Measurements from ENCODE around the gene LRRC71.
"Not testable (repeated sequence)": the region's sequence is repeated elsewhere in the genome, so short reads cannot be mapped to it uniquely, and the experiment has no call there.

Gene LRRC71

GRCh38 chr1:156905651-156906050, 14.8 kb upstream of the LRRC71 start:
- DNase-seq (ENCODE audit: low read depth in 2 of 2) = no peak

DNA sequence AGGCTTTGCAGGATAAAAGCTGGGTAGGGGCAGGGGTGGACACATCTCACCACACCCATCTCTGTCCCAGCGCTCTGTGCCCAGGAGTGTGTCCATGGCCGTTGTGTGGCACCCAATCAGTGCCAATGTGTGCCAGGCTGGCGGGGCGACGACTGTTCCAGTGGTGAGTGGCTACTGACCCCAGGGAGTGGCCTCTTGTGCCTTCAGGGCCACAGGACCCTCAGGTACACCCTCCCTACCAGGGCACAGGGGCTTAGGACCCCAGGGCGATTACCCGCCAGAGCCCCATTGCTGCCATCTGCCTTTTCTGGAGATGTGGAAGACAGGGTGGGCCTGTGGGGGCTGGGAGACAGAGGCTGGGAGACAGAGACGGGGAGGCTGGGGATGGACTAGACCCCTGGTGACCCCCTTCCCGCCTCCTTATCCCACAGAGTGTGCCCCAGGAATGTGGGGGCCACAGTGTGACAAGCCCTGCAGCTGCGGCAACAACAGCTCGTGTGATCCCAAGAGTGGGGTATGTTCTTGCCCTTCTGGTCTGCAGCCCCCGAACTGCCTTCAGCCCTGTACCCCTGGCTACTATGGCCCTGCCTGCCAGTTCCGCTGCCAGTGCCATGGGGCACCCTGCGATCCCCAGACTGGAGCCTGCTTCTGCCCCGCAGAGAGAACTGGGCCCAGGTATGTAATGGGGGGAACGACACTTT, 14.1 kb upstream of the LRRC71 start:
- DNase-seq (ENCODE audit: low read depth in 2 of 2) = no peak

DNA sequence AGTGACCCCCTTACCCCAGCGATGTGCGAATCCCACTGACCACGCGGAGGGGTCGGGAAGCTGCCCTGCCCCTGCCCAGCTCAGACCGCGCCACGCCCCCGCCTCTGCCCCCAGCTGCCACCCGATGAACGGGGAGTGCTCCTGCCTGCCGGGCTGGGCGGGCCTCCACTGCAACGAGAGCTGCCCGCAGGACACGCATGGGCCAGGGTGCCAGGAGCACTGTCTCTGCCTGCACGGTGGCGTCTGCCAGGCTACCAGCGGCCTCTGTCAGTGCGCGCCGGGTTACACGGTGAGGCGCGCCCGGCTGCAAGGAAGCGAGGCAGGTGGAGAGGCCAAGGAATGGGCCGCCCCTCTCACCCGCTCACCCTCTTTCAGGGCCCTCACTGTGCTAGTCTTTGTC, 11.9 kb upstream of the LRRC71 start:
- no peak for DNase-seq (ENCODE audit: low read depth in 2 of 2)

- no peak for DNase-seq (ENCODE audit: low read depth in 2 of 2)
These were observed 11.5 kb upstream of the LRRC71 start for GRCh38 chr1:156908955-156909354.

GRCh38 chr1:156909671-156910070, 10.8 kb upstream of the LRRC71 start:
- DNase-seq (ENCODE audit: low read depth in 2 of 2) = no peak

GRCh38 chr1:156910309-156910782, 10.1 kb upstream of the LRRC71 start:
- DNase-seq (ENCODE audit: low read depth in 2 of 2) = peak; percentile 51 to 56

DNA sequence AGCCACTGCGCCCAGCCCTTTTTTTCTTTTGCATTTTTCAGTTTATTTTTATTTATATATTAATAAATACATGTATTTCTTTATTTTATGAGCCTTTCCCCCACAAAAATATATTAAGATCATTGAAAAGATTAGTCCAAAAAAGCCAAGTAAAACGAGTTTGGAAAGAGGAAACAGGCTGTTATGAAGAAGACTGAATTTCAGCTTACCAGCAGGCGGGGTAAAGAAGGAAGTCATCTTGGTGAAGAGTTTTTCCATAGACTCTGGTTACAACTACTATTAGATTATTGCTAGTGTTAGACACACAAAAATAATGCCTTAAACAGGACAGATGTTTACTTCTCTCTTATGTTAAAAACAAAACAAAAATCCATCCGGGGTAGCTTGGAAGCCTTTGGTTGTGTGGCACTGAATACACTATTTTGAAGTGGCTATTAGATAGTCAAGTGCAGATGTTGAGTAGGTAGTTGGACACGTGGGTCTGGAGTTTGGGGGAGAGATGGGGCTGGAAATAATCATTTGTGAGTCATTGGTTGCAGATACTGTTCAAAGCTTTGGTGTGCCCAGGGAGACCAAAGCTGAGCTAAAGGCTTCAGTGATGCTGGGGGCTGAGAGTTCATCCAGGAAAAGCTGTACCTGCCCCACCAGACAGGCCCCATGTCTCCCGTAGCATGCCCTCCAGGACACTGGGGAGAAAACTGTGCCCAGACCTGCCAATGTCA, 8.7 kb upstream of the LRRC71 start:
- no peak for DNase-seq (ENCODE audit: low read depth in 2 of 2)

DNA sequence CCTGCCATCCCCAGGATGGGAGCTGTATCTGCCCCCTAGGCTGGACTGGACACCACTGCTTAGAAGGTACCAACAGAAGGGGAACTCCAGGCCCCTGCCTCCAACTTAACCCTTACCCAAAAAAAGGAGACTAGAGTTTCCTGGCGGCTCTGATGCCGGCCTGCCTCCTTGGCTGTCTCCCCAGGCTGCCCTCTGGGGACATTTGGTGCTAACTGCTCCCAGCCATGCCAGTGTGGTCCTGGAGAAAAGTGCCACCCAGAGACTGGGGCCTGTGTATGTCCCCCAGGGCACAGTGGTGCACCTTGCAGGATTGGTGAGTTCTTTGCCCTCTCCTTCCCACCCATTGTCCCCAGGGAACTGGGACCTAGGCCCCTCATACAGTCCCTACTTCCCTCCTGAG, 8.1 kb upstream of the LRRC71 start:
- no peak for DNase-seq (ENCODE audit: low read depth in 2 of 2)

DNA sequence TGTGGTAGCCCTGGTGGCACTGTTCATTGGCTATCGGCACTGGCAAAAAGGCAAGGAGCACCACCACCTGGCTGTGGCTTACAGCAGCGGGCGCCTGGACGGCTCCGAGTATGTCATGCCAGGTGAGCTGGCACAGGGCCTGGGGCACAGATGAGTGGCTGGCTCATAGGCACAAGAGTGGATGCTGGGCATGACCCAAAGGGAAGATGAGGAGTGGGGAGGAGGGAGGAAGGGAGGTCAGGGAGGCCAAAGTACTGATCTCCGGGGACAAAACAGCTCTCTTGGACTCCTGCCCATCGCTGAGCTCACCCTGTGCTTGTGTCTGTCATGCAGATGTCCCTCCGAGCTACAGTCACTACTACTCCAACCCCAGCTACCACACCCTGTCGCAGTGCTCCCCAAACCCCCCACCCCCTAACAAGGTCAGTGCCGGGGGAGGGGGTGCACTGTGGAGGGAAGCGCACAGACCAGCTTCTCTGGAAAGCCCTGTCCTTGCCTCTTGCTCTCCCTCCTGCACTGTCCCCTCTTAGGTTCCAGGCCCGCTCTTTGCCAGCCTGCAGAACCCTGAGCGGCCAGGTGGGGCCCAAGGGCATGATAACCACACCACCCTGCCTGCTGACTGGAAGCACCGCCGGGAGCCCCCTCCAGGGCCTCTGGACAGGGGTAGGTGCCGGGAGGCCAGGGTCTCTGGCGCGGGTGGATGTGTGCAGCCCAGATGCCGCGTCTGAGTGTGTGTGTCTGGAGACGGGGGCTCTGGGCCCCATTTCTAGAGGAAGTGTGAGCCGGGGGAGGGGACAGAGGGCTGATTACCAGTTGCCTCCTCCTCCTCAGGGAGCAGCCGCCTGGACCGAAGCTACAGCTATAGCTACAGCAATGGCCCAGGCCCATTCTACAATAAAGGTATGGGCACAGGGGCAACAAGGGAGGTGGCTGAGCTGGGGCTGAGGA, 7.3 kb upstream of the LRRC71 start:
- no peak for DNase-seq (ENCODE audit: low read depth in 2 of 2)

GRCh38 chr1:156913809-156914387, 6.5 kb upstream of the LRRC71 start:
- no peak for DNase-seq (ENCODE audit: low read depth in 2 of 2)

GRCh38 chr1:156914440-156914856, 6.0 kb upstream of the LRRC71 start:
- no peak for DNase-seq (ENCODE audit: low read depth in 2 of 2)

DNA sequence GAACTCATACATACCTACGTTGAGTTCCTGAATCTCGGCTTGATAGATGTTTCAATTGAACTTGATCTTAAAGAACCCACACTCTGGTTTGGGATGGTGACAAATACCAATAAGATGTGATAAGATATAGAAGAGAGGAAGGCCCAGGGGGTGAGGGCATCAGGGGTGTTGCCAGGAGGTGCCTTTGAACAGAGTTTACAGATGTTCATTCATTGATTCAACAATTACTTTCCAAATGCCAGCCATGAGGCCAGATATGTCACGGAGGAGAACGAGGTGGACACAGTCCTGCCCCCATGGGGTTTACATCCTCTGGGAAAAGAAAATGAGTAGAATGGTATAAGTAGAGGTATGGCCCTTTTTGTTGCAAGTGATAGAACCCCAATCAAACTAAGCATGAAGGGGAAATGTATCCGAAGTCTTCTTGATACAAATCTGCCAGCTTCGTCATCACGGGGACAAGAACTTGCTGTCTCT, 659 bp downstream of the LRRC71 start:
- DNase-seq (ENCODE audit: low read depth in 2 of 2) = no peak

GRCh38 chr1:156922986-156923669, 2.7 kb downstream of the LRRC71 start:
- DNase-seq (ENCODE audit: low read depth in 2 of 2) = no peak

GRCh38 chr1:156923670-156924477, 3.4 kb downstream of the LRRC71 start:
- DNase-seq (ENCODE audit: low read depth in 2 of 2) = no peak

GRCh38 chr1:156924478-156925153, 4.2 kb downstream of the LRRC71 start:
- DNase-seq (ENCODE audit: low read depth in 2 of 2) = no peak

DNA sequence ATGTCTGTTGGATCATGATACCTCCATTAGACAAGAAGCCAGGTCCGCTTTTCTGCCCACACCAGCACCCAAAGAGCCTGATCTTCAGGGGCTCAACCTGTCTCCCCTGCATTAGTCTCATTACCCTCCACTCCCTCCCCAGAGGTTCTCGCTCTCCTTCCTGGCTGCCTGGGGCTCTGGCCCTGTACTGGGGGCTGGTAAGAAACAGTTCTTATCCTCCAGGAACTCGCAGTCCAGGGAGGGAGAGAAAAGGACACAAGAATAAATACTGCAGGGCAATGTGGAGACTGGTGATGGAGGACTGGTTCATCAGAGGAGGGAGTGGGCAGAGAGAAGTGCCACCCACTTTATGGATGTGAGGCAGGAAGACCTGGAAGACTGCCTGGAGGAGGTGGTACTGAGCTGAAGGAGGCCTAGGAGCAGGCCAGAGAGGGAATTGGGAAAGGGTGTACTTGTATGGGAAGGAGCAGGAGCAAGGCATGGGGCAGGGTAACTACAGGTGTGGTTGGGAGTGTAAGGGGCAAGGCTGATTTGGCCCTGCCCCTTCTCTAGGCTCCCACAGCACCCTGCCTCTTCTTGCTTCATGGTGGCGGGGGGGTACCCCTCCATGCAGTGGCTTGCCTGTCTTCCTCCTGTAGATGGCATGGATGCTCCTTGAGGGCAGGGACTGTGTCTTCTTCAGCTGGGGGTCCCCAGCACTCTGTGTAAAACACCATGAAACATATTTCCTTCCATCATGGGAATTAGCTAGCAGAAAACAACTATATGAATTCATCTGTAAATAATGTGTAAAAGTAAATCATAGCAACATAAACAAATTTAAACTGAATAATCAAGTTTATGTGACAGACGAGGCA, 5.0 kb downstream of the LRRC71 start:
- no peak for DNase-seq (ENCODE audit: low read depth in 2 of 2)

DNA sequence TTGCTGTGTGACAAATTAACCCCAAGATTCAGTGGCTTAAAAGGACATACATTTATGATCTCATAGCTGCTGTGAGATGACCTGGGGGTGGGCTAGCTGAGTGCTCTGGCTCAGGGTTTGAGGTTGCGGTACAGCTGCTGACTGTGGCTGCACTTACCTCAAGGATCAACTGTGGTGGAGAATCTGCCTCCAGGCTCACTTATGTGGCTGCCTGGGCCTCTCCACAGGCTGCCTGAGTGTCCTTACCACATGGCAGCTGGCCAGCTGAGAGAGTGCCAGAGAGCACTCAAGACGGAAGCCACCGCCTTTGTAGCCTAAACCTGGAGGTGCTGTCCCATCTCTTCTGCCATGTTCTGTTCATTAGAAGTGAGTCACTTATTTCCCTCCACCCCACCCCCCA, 5.7 kb downstream of the LRRC71 start:
- no peak for DNase-seq (ENCODE audit: low read depth in 2 of 2)

- not testable (repeated sequence) for DNase-seq (ENCODE audit: low read depth in 2 of 2)
These were observed 6.3 kb downstream of the LRRC71 start for GRCh38 chr1:156926695-156927094.
